AG04450 (cell line): Measurements from ENCODE around the gene ZBTB26. TPM values are rescaled to one million over a fixed set of nuclear protein-coding genes. Genes with fewer than 3 reads are reported as not detected.

ENCODE experiments used
- CTCF ChIA-PET: fragments of 300-600, 350-600 bp; formaldehyde crosslinking; extraction: SDS; loops from one replicate; lab custom pipeline; 2022; ENCODE audit warnings: antibody characterized with exemption, inconsistent platforms; lab: Charles Lee
- POLR2A ChIA-PET: fragments of 350-600 bp; formaldehyde crosslinking; extraction: SDS; loops from one replicate; lab custom pipeline; 2021; ENCODE audit warnings: antibody characterized with exemption, inconsistent platforms; lab: Yijun Ruan, JAX
- DNase-seq: peaks from one replicate; pipeline ENCODE4 v3.0.0-alpha.2; 2011; ENCODE audit warnings: low read depth, low spot score
- H3K27ac ChIP-seq: one replicate; pipeline ENCODE4 v1.5.1; 2012; ENCODE audit warnings: low read depth, low read length, control low read depth
- H3K27me3 ChIP-seq: one replicate; pipeline ENCODE4 v1.6.0; 2012; ENCODE audit warnings: low read length; ENCODE audit not compliant: control insufficient read depth, insufficient read depth
- H3K4me3 ChIP-seq: 2 replicates; pipeline ENCODE4 v1.5.1; 2011; ENCODE audit warnings: mild to moderate bottlenecking, low read depth, low read length, control low read depth
- H3K9me3 ChIP-seq: 2 replicates; pipeline ENCODE4 v1.5.1; 2012; ENCODE audit warnings: low read length; ENCODE audit not compliant: control insufficient read depth, insufficient read depth
- CTCF ChIP-seq: IDR thresholded peaks from 2 replicates; pipeline ENCODE4 v1.5.1; 2011; ENCODE audit warnings: low read depth, low read length, control low read depth, inconsistent platforms
- polyA plus RNA-seq: library from polyadenylated mRNA; depleted of rRNA; stranded (reverse); fragments of >200 nt; gene quantifications from 2 replicates; pipeline ENCODE4 v1.2.3, GENCODE V29; 2011

ZBTB26 gene
- polyA plus RNA-seq, 1 experiment, result 9.6 TPM

- TF ChIP-seq CTCF, result no peak
- no peak for DNase-seq
- Histone ChIP-seq H3K4me3 (no peak overlapping the region), H3K9me3 (no peaks in the 10 kb centered on the region), H3K27ac (no peak overlapping the region), H3K27me3 (no peaks in the 10 kb centered on the region)
- ChIA-PET POLR2A (interaction anchor here (0.7 to 1.7 kb wide), 2 partner anchors 19 to 24 kb away, joined by 4 to 7 read pairs; partner anchors contain the start of gene ZBTB26), CTCF (interaction anchor here (1.1 kb wide), 1 partner anchor 270 kb away, joined by 3 read pairs; no protein-coding TSS in a partner anchor)
Observed at GRCh38 chr9:122955961-122956360, 24.6 kb upstream of the ZBTB26 start.

GRCh38 chr9:122954253-122954691 is 23.0 kb upstream of the ZBTB26 start:
- CTCF ChIA-PET, result interaction anchor here (1.0 to 1.3 kb wide), 2 partner anchors 34 to 36 kb away, joined by 3 to 4 read pairs; no protein-coding TSS in a partner anchor

GRCh38 chr9:122951056-122951455 is 19.7 kb upstream of the ZBTB26 start:
- no peak for DNase-seq
- H3K27me3 ChIP-seq, result no peaks in the 10 kb centered on the region
- H3K9me3 ChIP-seq, result no peaks in the 10 kb centered on the region
- CTCF ChIA-PET, result no interaction called here
- POLR2A ChIA-PET, result interaction anchor here (1.0 kb wide), 1 partner anchor 10 kb away, joined by 3 read pairs; the partner anchor contains the start of gene RABGAP1
- H3K4me3 ChIP-seq, result no peak overlapping the region
- no peak overlapping the region for H3K27ac ChIP-seq
- no peak for TF ChIP-seq CTCF

More at GRCh38 chr9:122954253-122954691, 23.0 kb upstream of the ZBTB26 start:
- H3K4me3 ChIP-seq, result no peak overlapping the region
- no peaks in the 10 kb centered on the region for H3K27me3 ChIP-seq
- H3K27ac ChIP-seq, result no peak overlapping the region
- H3K9me3 ChIP-seq, result no peaks in the 10 kb centered on the region
- POLR2A ChIA-PET, result interaction anchor here (0.9 to 1.7 kb wide), 5 partner anchors 14 to 115 kb away, joined by 3 to 11 read pairs (median 4); partner anchors contain the start of genes RC3H2, ZBTB26 and ZBTB6
- no peak for DNase-seq
- TF ChIP-seq CTCF, result no peak

GRCh38 chr9:122950263-122950662 is 19.0 kb upstream of the ZBTB26 start:
- Histone ChIP-seq H3K9me3 (no peaks in the 10 kb centered on the region), H3K27ac (no peak overlapping the region), H3K27me3 (no peaks in the 10 kb centered on the region), H3K4me3 (no peak overlapping the region)
- ChIA-PET POLR2A (no interaction called here), CTCF (no interaction called here)
- DNase-seq, result no peak
- TF ChIP-seq CTCF, result no peak

GRCh38 chr9:122949696-122950095 is 18.4 kb upstream of the ZBTB26 start:
- H3K27ac ChIP-seq, result no peak overlapping the region
- ChIA-PET CTCF (no interaction called here), POLR2A (no interaction called here)
- no peaks in the 10 kb centered on the region for H3K27me3 ChIP-seq
- TF ChIP-seq CTCF, result no peak
- no peak for DNase-seq
- no peak overlapping the region for H3K4me3 ChIP-seq
- H3K9me3 ChIP-seq, result no peaks in the 10 kb centered on the region
